GM12878 (cell line): ENCODE measurements around the gene IFNAR1. TPM values are rescaled to one million over a fixed set of nuclear protein-coding genes. Genes with fewer than 3 reads are reported as not detected.

ENCODE experiments used
- BACH1 ChIP-seq: fragments of 450-650 bp; IDR thresholded peaks from 2 replicates; pipeline ENCODE4 v1.6.1; 2017; ENCODE audit warnings: mild to moderate bottlenecking, borderline replicate concordance
- BHLHE40 ChIP-seq, 2 experiments: fragments of 450-650 bp in 1 of 2; IDR thresholded peaks; 2 replicates each; pipeline ENCODE4 v1.6.1; 2011 to 2017; ENCODE audit warnings: low read depth in 2 of 2, borderline replicate concordance in 1 of 2, improper control_type of control experiment in 1 of 2, low read length in 1 of 2, mild to moderate bottlenecking in 1 of 2
- CBFB ChIP-seq: IDR thresholded peaks from 2 replicates; pipeline ENCODE4 v1.6.1; 2016; ENCODE audit warnings: antibody characterized with exemption, low read depth
- CEBPB ChIP-seq, 2 experiments: fragments of 150-350 bp in 1 of 2; IDR thresholded peaks; 2 replicates each; pipeline ENCODE4 v1.6.1; 2012 to 2014; ENCODE audit warnings: low read depth in 2 of 2, low read length in 2 of 2, borderline replicate concordance in 1 of 2, inconsistent platforms in 1 of 2
- CTCF ChIP-seq, 3 experiments: IDR thresholded peaks in 2 of 3; conservative IDR thresholded peaks in 1 of 3; 2 replicates each; pipeline ENCODE4 v1.5.1; 2011; ENCODE audit warnings: low read depth in 3 of 3, low read length in 3 of 3, mild to moderate bottlenecking in 3 of 3, control low read depth in 2 of 3, moderate library complexity in 2 of 3, inconsistent platforms in 1 of 3, mixed read lengths in 1 of 3; ENCODE audit not compliant: control insufficient read depth in 2 of 3, insufficient read depth in 1 of 3; ENCODE audit errors: extremely low read depth in 1 of 3
- DPF2 ChIP-seq: fragments of 450-650 bp; IDR thresholded peaks from 2 replicates; pipeline ENCODE4 v1.6.1; 2017; ENCODE audit warnings: mild to moderate bottlenecking
- E2F4 ChIP-seq: IDR thresholded peaks from 2 replicates; pipeline ENCODE4 v1.6.1; 2012; ENCODE audit warnings: low read depth, low read length, improper control_type of control experiment
- EGR1 ChIP-seq, 2 experiments: IDR thresholded peaks; 1 replicate in 1 of 2; 2 replicates in 1 of 2; pipeline ENCODE4 v1.6.1; 2011 to 2012; ENCODE audit warnings: low read depth in 2 of 2, low read length in 2 of 2, borderline replicate concordance in 1 of 2, mild to moderate bottlenecking in 1 of 2, moderate library complexity in 1 of 2
- MTA3 ChIP-seq: IDR thresholded peaks from 2 replicates; pipeline ENCODE4 v1.6.1; 2012; ENCODE audit warnings: low read length, inconsistent platforms, borderline replicate concordance
- MYB ChIP-seq: fragments of 150-350 bp; IDR thresholded peaks from 2 replicates; pipeline ENCODE4 v1.6.1; 2014; ENCODE audit warnings: mild to moderate bottlenecking, low read depth, low read length, borderline replicate concordance
- MYC ChIP-seq: IDR thresholded peaks from 2 replicates; pipeline ENCODE4 v1.6.1; 2011; ENCODE audit warnings: mild to moderate bottlenecking, low read length, moderate library complexity, inconsistent platforms; ENCODE audit not compliant: insufficient read depth, insufficient replicate concordance, insufficient read length, severe bottlenecking
- POLR2AphosphoS2 ChIP-seq: IDR thresholded peaks from 2 replicates; pipeline ENCODE4 v1.6.1; 2011; ENCODE audit warnings: low read depth, mild to moderate bottlenecking, low read length, improper control_type of control experiment, moderate library complexity
- PRDM15 ChIP-seq: fragments of 450-650 bp; formaldehyde crosslinking; IDR thresholded peaks from 2 replicates; pipeline ENCODE4 v1.4.0; 2020; ENCODE audit warnings: mild to moderate bottlenecking, moderate library complexity
- ZNF217 ChIP-seq: fragments of 450-650 bp; IDR thresholded peaks from 2 replicates; pipeline ENCODE4 v1.6.1; 2017; ENCODE audit warnings: antibody characterized with exemption, mild to moderate bottlenecking
- polyA plus RNA-seq, 11 experiments: library from polyadenylated mRNA; depleted of rRNA in 4 of 11; unstranded in 6 of 11; stranded (reverse) in 5 of 11; fragments of >200 nt; fragmentation: Nextera tagmentation in 4 of 11; fragmentation: Illumina TruSeq in 1 of 11; extraction: Ambion mirVana in 4 of 11; extraction: Trizol in 1 of 11; gene quantifications; 1 replicate in 1 of 11; 2 replicates in 10 of 11; pipeline versions ENCODE4 v1.2.1 to v1.2.3, GENCODE V29; 2011 to 2016; ENCODE audit warnings: inconsistent platforms in 2 of 11, missing spikeins in 2 of 11, low read depth in 1 of 11
- total RNA-seq, 4 experiments: library from RNA; depleted of rRNA in 3 of 4; stranded (reverse); fragments of >200 nt in 3 of 4; fragmentation: Illumina TruSeq in 1 of 4; extraction: Trizol in 1 of 4; gene quantifications; 2 replicates each; pipeline versions ENCODE4 v1.2.1 to v1.2.3, GENCODE V29; 2013 to 2021
- TF ChIP-seq, protein P1 (sequence below): fragments of 450-650 bp; formaldehyde crosslinking; IDR thresholded peaks from 2 replicates; pipeline ENCODE4 v1.4.0; 2022; ENCODE audit warnings: mild to moderate bottlenecking, moderate library complexity
- TF ChIP-seq, protein P2 (sequence below): fragments of 450-650 bp; IDR thresholded peaks from 2 replicates; pipeline ENCODE4 v1.6.1; 2017; ENCODE audit warnings: mild to moderate bottlenecking

Gene IFNAR1
- total and polyA plus RNA-seq, 10 of the 15 experiments (the other 5 are each of a cell fraction or from before 2014, with no cell fraction given): 12.0 to 62.4 (median 24.6) TPM

DNA sequence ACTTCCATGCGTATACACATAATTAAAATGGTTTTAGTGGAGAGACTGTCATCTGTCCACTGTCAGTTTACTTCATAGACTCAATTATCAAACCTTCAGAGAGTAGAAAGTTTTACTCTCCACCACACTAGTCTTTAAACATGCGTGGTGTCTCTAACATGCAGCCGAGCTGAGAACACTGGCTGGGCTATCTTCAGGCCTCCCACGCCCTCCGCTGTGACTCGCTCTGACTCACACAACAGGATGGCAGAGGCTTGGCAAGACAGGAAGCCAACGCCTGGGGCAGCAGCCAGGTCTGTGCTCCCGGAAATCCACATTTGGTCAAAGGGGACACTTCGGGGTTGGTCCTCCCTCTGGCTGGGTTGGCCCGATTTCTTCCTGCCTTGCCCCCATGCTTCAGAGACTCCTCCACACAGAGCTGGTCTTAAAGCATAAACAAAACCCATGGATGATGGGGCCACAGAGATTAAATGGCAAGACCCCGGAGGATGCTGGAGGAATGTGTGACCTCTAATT, 55.8 kb downstream of the IFNAR1 start (continued):
- TF ChIP-seq, protein P1, sequence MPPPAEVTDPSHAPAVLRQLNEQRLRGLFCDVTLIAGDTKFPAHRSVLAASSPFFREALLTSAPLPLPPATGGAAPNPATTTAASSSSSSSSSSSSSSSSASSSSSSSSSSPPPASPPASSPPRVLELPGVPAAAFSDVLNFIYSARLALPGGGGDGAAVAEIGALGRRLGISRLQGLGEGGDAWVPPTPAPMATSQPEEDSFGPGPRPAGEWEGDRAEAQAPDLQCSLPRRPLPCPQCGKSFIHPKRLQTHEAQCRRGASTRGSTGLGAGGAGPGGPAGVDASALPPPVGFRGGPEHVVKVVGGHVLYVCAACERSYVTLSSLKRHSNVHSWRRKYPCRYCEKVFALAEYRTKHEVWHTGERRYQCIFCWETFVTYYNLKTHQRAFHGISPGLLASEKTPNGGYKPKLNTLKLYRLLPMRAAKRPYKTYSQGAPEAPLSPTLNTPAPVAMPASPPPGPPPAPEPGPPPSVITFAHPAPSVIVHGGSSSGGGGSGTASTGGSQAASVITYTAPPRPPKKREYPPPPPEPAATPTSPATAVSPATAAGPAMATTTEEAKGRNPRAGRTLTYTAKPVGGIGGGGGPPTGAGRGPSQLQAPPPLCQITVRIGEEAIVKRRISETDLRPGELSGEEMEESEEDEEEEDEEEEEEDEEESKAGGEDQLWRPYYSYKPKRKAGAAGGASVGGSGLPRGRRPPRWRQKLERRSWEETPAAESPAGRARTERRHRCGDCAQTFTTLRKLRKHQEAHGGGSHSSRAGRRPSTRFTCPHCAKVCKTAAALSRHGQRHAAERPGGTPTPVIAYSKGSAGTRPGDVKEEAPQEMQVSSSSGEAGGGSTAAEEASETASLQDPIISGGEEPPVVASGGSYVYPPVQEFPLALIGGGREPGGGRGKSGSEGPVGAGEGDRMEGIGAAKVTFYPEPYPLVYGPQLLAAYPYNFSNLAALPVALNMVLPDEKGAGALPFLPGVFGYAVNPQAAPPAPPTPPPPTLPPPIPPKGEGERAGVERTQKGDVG: no peak
- peak; percentile 64; the same call in 1 of the 2 replicates for TF ChIP-seq DPF2
- TF ChIP-seq BACH1: peak; percentile 31; the same call in 1 of the 2 replicates
- 0 out of 2 replicates have a peak, but pooled peaks have one; percentile 28 for TF ChIP-seq MTA3
- TF ChIP-seq, protein P2, sequence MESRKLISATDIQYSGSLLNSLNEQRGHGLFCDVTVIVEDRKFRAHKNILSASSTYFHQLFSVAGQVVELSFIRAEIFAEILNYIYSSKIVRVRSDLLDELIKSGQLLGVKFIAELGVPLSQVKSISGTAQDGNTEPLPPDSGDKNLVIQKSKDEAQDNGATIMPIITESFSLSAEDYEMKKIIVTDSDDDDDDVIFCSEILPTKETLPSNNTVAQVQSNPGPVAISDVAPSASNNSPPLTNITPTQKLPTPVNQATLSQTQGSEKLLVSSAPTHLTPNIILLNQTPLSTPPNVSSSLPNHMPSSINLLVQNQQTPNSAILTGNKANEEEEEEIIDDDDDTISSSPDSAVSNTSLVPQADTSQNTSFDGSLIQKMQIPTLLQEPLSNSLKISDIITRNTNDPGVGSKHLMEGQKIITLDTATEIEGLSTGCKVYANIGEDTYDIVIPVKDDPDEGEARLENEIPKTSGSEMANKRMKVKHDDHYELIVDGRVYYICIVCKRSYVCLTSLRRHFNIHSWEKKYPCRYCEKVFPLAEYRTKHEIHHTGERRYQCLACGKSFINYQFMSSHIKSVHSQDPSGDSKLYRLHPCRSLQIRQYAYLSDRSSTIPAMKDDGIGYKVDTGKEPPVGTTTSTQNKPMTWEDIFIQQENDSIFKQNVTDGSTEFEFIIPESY: peak; percentile 78; the same call in 1 of the 2 replicates
- TF ChIP-seq MYB: no peak; the same call in 1 of the 2 replicates
- TF ChIP-seq PRDM15: no peak
- peak in 1 of 2 experiments; percentile 18; a peak in 1 of 4 replicates for TF ChIP-seq CEBPB (IDR thresholded peaks at IDR 0.05; ENCODE audit: borderline replicate concordance in 1 of 2, low read depth in 2 of 2, low read length in 2 of 2)
- peak; percentile 58; the same call in 1 of the 2 replicates for TF ChIP-seq ZNF217
- TF ChIP-seq CBFB: no peak
- TF ChIP-seq CTCF (IDR thresholded peaks at IDR 0.05 in 2 of 3, conservative IDR thresholded peaks at IDR 0.05 in 1 of 3; ENCODE audit: control insufficient read depth in 2 of 3, extremely low read depth in 1 of 3, insufficient read depth in 1 of 3, low read depth in 3 of 3, low read length in 3 of 3): no peak
- peak in 1 of 2 experiments; percentile 84; a peak in 2 of 3 replicates for TF ChIP-seq EGR1 (IDR thresholded peaks at IDR 0.05; ENCODE audit: borderline replicate concordance in 1 of 2, low read depth in 2 of 2, low read length in 2 of 2)
- TF ChIP-seq MYC: no peak
- no peak for TF ChIP-seq POLR2AphosphoS2
- TF ChIP-seq BHLHE40 (IDR thresholded peaks at IDR 0.05; ENCODE audit: borderline replicate concordance in 1 of 2, low read depth in 2 of 2, low read length in 1 of 2): peak; percentile 27 to 44; a peak in 1 of 4 replicates
- no peak for TF ChIP-seq E2F4
